GM19240 (cell line): ENCODE data around the gene ACP3.

ENCODE experiments used
- DNase-seq: peaks from one replicate; pipeline ENCODE4 v3.0.0; 2011; ENCODE audit warnings: low spot score; ENCODE audit not compliant: insufficient read length

ACP3 gene

DNA sequence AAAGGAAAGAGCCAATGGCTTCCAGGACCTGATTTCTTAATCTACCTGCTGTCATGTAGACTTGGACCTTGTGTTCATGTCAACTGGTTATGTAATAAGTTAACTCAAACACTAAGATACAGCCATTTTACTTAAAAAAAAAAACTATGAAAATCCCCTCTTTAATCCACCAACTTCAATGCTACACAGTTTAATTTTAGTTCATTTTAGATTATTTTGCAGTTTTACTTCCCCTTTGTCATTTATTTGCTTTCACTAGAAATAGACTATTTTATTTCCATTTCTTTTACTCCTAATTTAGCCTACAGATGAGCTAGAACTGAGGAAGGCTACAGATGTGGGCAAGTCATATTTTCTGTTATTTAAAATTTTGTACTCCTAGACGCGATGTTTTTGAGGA, 89.4 kb downstream of the ACP3 start:
- no peak for DNase-seq

- DNase-seq = no peak
These were observed 89.8 kb downstream of the ACP3 start for GRCh38 chr3:132407025-132407424.
